ENCODE measurements around the gene CES3. TPM values are rescaled to one million over a fixed set of nuclear protein-coding genes. Genes with fewer than 3 reads are reported as not detected.

Gene CES3
- total RNA-seq, 1 experiment from 2014 or later, result 0.95 TPM

- Mint-ChIP-seq H3K9me3 (ENCODE audit: unreplicated experiment) (no peaks in the 10 kb centered on the region), H3K27ac (ENCODE audit: unreplicated experiment) (no peak overlapping the region), H3K4me3 (ENCODE audit: unreplicated experiment) (no peak overlapping the region), H3K36me3 (ENCODE audit: insufficient read depth, unreplicated experiment) (no peaks in the 10 kb centered on the region), H3K27me3 (ENCODE audit: insufficient read depth, unreplicated experiment) (no peaks in the 10 kb centered on the region), H3K4me1 (ENCODE audit: low read depth, unreplicated experiment) (no peaks in the 10 kb centered on the region)
- POLR2A ChIA-PET, result no interaction called here
- Histone ChIP-seq H3K36me3 (ENCODE audit: control insufficient read depth, insufficient read depth, low read length) (no peaks in the 10 kb centered on the region), H3K4me3 (ENCODE audit: low read depth, low read length) (no peak overlapping the region), H3K4me1 (peaks cover 9% of the 10 kb centered on the region; the same call in 1 of the 2 replicates), H3K27me3 (replicated peaks; ENCODE audit: control insufficient read depth, insufficient read depth, low read length) (no peaks in the 10 kb centered on the region), H3K9me3 (no peaks in the 10 kb centered on the region)
- intact Hi-C loops (cut with micrococcal nuclease; ENCODE audit: unreplicated experiment), result no loop called here
- CTCF ChIA-PET, result no interaction called here
- DNase-seq, result no peak
- no TSS peak for BruUV-seq (replicated peaks)
- TF ChIP-seq CTCF (IDR thresholded peaks at IDR 0.05; ENCODE audit: insufficient read depth in 1 of 2, low read depth in 1 of 2, low read length in 1 of 2, severe bottlenecking in 1 of 2, unreplicated experiment in 1 of 2), result no peak
Measured at GRCh38 chr16:67011274-67011673, 50.2 kb downstream of the CES3 start.

GRCh38 chr16:67013233-67013822 lies 52.3 kb downstream of the CES3 start:
- no peak for TF ChIP-seq CTCF (IDR thresholded peaks at IDR 0.05; ENCODE audit: insufficient read depth in 1 of 2, low read depth in 1 of 2, low read length in 1 of 2, severe bottlenecking in 1 of 2, unreplicated experiment in 1 of 2)
- Histone ChIP-seq H3K9me3 (no peaks in the 10 kb centered on the region), H3K36me3 (ENCODE audit: control insufficient read depth, insufficient read depth, low read length) (no peaks in the 10 kb centered on the region), H3K4me1 (peaks cover 9% of the 10 kb centered on the region; the same call in 1 of the 2 replicates), H3K4me3 (ENCODE audit: low read depth, low read length) (peak overlapping the region; percentile 31), H3K27me3 (replicated peaks; ENCODE audit: control insufficient read depth, insufficient read depth, low read length) (no peaks in the 10 kb centered on the region)
- Mint-ChIP-seq H3K4me3 (ENCODE audit: unreplicated experiment) (peak overlapping the region; percentile 54), H3K27ac (ENCODE audit: unreplicated experiment) (no peak overlapping the region), H3K4me1 (ENCODE audit: low read depth, unreplicated experiment) (no peaks in the 10 kb centered on the region), H3K36me3 (ENCODE audit: insufficient read depth, unreplicated experiment) (no peaks in the 10 kb centered on the region), H3K27me3 (ENCODE audit: insufficient read depth, unreplicated experiment) (no peaks in the 10 kb centered on the region), H3K9me3 (ENCODE audit: unreplicated experiment) (no peaks in the 10 kb centered on the region)
- BruUV-seq (replicated peaks), result no TSS peak
- ChIA-PET POLR2A (no interaction called here), CTCF (interaction anchor here (0.6 to 1.4 kb wide), 9 partner anchors 15 to 147 kb away, joined by 3 to 5 read pairs (median 4); partner anchors contain the start of genes FBXL8 and TRADD)
- DNase-seq, result no peak
- intact Hi-C loops (cut with micrococcal nuclease; ENCODE audit: unreplicated experiment), result no loop called here

- Mint-ChIP-seq H3K27ac (ENCODE audit: unreplicated experiment) (no peak overlapping the region), H3K9me3 (ENCODE audit: unreplicated experiment) (no peaks in the 10 kb centered on the region), H3K4me3 (ENCODE audit: unreplicated experiment) (peak overlapping the region; percentile 54), H3K27me3 (ENCODE audit: insufficient read depth, unreplicated experiment) (no peaks in the 10 kb centered on the region), H3K4me1 (ENCODE audit: low read depth, unreplicated experiment) (no peaks in the 10 kb centered on the region), H3K36me3 (ENCODE audit: insufficient read depth, unreplicated experiment) (no peaks in the 10 kb centered on the region)
- Histone ChIP-seq H3K4me1 (peaks cover 9% of the 10 kb centered on the region; the same call in 1 of the 2 replicates), H3K36me3 (ENCODE audit: control insufficient read depth, insufficient read depth, low read length) (no peaks in the 10 kb centered on the region), H3K27me3 (replicated peaks; ENCODE audit: control insufficient read depth, insufficient read depth, low read length) (no peaks in the 10 kb centered on the region), H3K9me3 (no peaks in the 10 kb centered on the region), H3K4me3 (ENCODE audit: low read depth, low read length) (peak overlapping the region; percentile 31)
- peak; percentile 63 to 79 for DNase-seq
- CTCF ChIA-PET, result interaction anchor here (0.6 to 1.4 kb wide), 9 partner anchors 16 to 146 kb away, joined by 3 to 5 read pairs (median 4); partner anchors contain the start of genes B3GNT9, FBXL8 and TRADD
- POLR2A ChIA-PET, result no interaction called here
- peak in 1 of 2 experiments; percentile 44 for TF ChIP-seq CTCF (IDR thresholded peaks at IDR 0.05; ENCODE audit: insufficient read depth in 1 of 2, low read depth in 1 of 2, low read length in 1 of 2, severe bottlenecking in 1 of 2, unreplicated experiment in 1 of 2)
- BruUV-seq (replicated peaks), result no TSS peak
- intact Hi-C loops (cut with micrococcal nuclease; ENCODE audit: unreplicated experiment), result loop anchor here (2.0 kb wide), 1 partner anchor 67 kb away; no protein-coding TSS in a partner anchor
Measured at GRCh38 chr16:67013823-67014633, 53.0 kb downstream of the CES3 start.
